ENCODE data around the gene GAGE12J.

- TF ChIP-seq POLR2A (IDR thresholded peaks at IDR 0.05) (no peak), POLR2AphosphoS5 (IDR thresholded peaks at IDR 0.05) (no peak), EP300 (IDR thresholded peaks at IDR 0.05) (no peak)
Observed at GRCh38 chrX:49284212-49284611, 37.6 kb upstream of the GAGE12J start.
